HepG2 (cell line): ENCODE data around the gene ARX. TPM values are rescaled to one million over a fixed set of nuclear protein-coding genes. Genes with fewer than 3 reads are reported as not detected.

Experiments used
- ATAC-seq: fragments of 200-7000 bp; cut with Tn5 transposase; 3 replicates; pipeline ENCODE4 v1.9.1; 2020; ENCODE audit warnings: mild to moderate bottlenecking, moderate library complexity
- BruUV-seq: library from RNA; stranded (reverse); fragments of 400-500 nt; replicated peaks from 2 replicates; lab custom pipeline; 2021; lab: Mats Ljungman, UMichigan
- CTCF ChIA-PET: fragments of 300-600 bp; formaldehyde crosslinking; extraction: SDS; loops from one replicate; lab custom pipeline; 2021; ENCODE audit warnings: low total read pairs, inconsistent platforms, low intra/inter-chr PET ratio; lab: Yijun Ruan, JAX
- POLR2A ChIA-PET: fragments of 350-600 bp; sonication (Branson Sonifier 250); formaldehyde crosslinking; loops from one replicate; lab custom pipeline; 2020; ENCODE audit warnings: antibody characterized with exemption, inconsistent platforms; lab: Yijun Ruan, JAX
- DNase-seq: peaks from one replicate; pipeline ENCODE4 v3.0.0-alpha.2; 2015; ENCODE audit warnings: low spot score
- FAIRE-seq: peaks from 3 replicates; lab custom pipeline; 2011; peaks lifted over from hg19 to GRCh38; lab: Jason Lieb, UNC
- H2AFZ ChIP-seq: one replicate; pipeline ENCODE4 v1.6.1; 2011; ENCODE audit warnings: low read length, inconsistent platforms
- H3K27ac ChIP-seq: fragments of 300-600 bp; 3 replicates; pipeline ENCODE4 v1.8.0; 2011; ENCODE audit warnings: mixed run types, mild to moderate bottlenecking, mixed read lengths, low read length, inconsistent platforms; ENCODE audit not compliant: insufficient read depth; ENCODE audit errors: extremely low read length
- H3K27me3 ChIP-seq, 2 experiments: fragments of 200-600 bp in 1 of 2; 2 replicates in 1 of 2; 3 replicates in 1 of 2; pipeline versions ENCODE4 v1.6.0 to v1.8.0; 2011; ENCODE audit warnings: low read length in 2 of 2, mild to moderate bottlenecking in 2 of 2, moderate library complexity in 2 of 2, inconsistent platforms in 1 of 2; ENCODE audit not compliant: insufficient read depth in 2 of 2, control insufficient read depth in 1 of 2
- H3K36me3 ChIP-seq, 2 experiments: fragments of 200-600 bp in 1 of 2; replicated peaks in 1 of 2; 2 replicates in 1 of 2; 3 replicates in 1 of 2; pipeline versions ENCODE4 v1.5.1 to v1.8.0; 2011; ENCODE audit warnings: low read length in 2 of 2, inconsistent platforms in 1 of 2; ENCODE audit not compliant: insufficient read depth in 2 of 2, control insufficient read depth in 1 of 2
- H3K4me1 ChIP-seq: 2 replicates; pipeline ENCODE4 v1.5.1; 2012; ENCODE audit warnings: low read length, inconsistent platforms; ENCODE audit not compliant: insufficient read depth
- H3K4me2 ChIP-seq: 2 replicates; pipeline ENCODE4 v1.6.0; 2011; ENCODE audit warnings: low read depth, low read length, inconsistent platforms
- H3K4me3 ChIP-seq, 3 experiments: fragments of 200-600 bp in 1 of 3; sonication (generic), shearing (Covaris generic) in 1 of 3; replicated peaks in 1 of 3; 2 replicates each; pipeline ENCODE4 v1.5.1; 2011 to 2016; ENCODE audit warnings: low read length in 3 of 3, inconsistent platforms in 2 of 3, low read depth in 2 of 3, mild to moderate bottlenecking in 2 of 3, control low read depth in 1 of 3, mixed read lengths in 1 of 3; ENCODE audit not compliant: insufficient read depth in 1 of 3
- H3K79me2 ChIP-seq: one replicate; pipeline ENCODE4 v1.6.1; 2011; ENCODE audit warnings: low read length, inconsistent platforms; ENCODE audit not compliant: insufficient read depth
- H3K9ac ChIP-seq: 2 replicates; pipeline ENCODE4 v1.6.0; 2011; ENCODE audit warnings: mild to moderate bottlenecking, low read depth, low read length, inconsistent platforms; ENCODE audit not compliant: insufficient read depth
- H3K9me3 ChIP-seq: 2 replicates; pipeline ENCODE4 v1.5.1; 2012; ENCODE audit warnings: mild to moderate bottlenecking, low read length
- H4K20me1 ChIP-seq: 2 replicates; pipeline ENCODE4 v1.6.0; 2011; ENCODE audit warnings: inconsistent platforms, mild to moderate bottlenecking, low read length, moderate library complexity; ENCODE audit not compliant: insufficient read depth
- ATF7-NPFF ChIP-seq: sonication (generic); formaldehyde crosslinking; IDR thresholded peaks from 2 replicates; pipeline ENCODE4 v1.8.1; 2023; ENCODE audit warnings: mild to moderate bottlenecking, low read depth, missing genetic modification reagents, moderate library complexity
- BORCS8-MEF2B ChIP-seq: sonication (generic); formaldehyde crosslinking; IDR thresholded peaks from 2 replicates; pipeline ENCODE4 v1.8.0; 2022; ENCODE audit warnings: mild to moderate bottlenecking, missing genetic modification reagents
- HNRNPLL ChIP-seq: fragments of 200-400 bp; formaldehyde crosslinking; IDR thresholded peaks from 2 replicates; pipeline ENCODE4 v1.6.1; 2017; ENCODE audit warnings: mild to moderate bottlenecking, low read depth, low read length; ENCODE audit not compliant: poor library complexity, severe bottlenecking
- KDM1A ChIP-seq: IDR thresholded peaks from 2 replicates; pipeline ENCODE4 v1.6.1; 2016; ENCODE audit warnings: missing compliant biosample characterization
- KLF6 ChIP-seq: IDR thresholded peaks from 2 replicates; pipeline ENCODE4 v1.8.0; 2016; ENCODE audit warnings: missing biosample characterization, missing genetic modification reagents
- MED1 ChIP-seq: sonication (generic); formaldehyde crosslinking; IDR thresholded peaks from 2 replicates; pipeline ENCODE4 v1.4.0; 2020; ENCODE audit warnings: missing genetic modification reagents
- MTA3 ChIP-seq: sonication (generic); formaldehyde crosslinking; IDR thresholded peaks from 2 replicates; pipeline ENCODE4 v1.4.0; 2020; ENCODE audit warnings: missing genetic modification reagents
- PAWR ChIP-seq: sonication (generic); formaldehyde crosslinking; IDR thresholded peaks from 2 replicates; pipeline ENCODE4 v1.4.0; 2020; ENCODE audit warnings: missing genetic modification reagents, mild to moderate bottlenecking, borderline replicate concordance
- SYNCRIP ChIP-seq: fragments of 200-400 bp; formaldehyde crosslinking; IDR thresholded peaks from 2 replicates; pipeline ENCODE4 v1.6.1; 2018; ENCODE audit warnings: mild to moderate bottlenecking, low read depth, low read length; ENCODE audit not compliant: insufficient read depth
- ZNF138 ChIP-seq: sonication (generic); formaldehyde crosslinking; IDR thresholded peaks from 2 replicates; pipeline ENCODE4 v1.5.0; 2020; ENCODE audit warnings: mild to moderate bottlenecking, low read depth, missing genetic modification reagents
- ZNF441 ChIP-seq: sonication (generic); formaldehyde crosslinking; IDR thresholded peaks from 2 replicates; pipeline ENCODE4 v1.7.0; 2021; ENCODE audit warnings: missing genetic modification reagents, borderline replicate concordance
- ZNF670 ChIP-seq: sonication (generic); formaldehyde crosslinking; IDR thresholded peaks from 2 replicates; pipeline ENCODE4 v1.8.0; 2022; ENCODE audit warnings: mild to moderate bottlenecking, missing genetic modification reagents, borderline replicate concordance
- WGBS: methylation state at CpG from one replicate; pipeline ENCODE4 v1.1.6; 2017; ENCODE audit warnings: low lambda C conversion rate; 5-methylcytosine and 5-hydroxymethylcytosine counted together
- in situ Hi-C: cut with HindIII; loops from 2 replicates; pipeline ENCODE4 v1.10.0; 2017; ENCODE audit warnings: low pct_unique_long_range_greater_than_20kb; ENCODE audit not compliant: extremely low pct_ligation_motif_present
- intact Hi-C: fragments of 100-400 bp; cut with micrococcal nuclease; formaldehyde crosslinking; loops from one replicate; pipeline ENCODE4 v1.10.0; 2022; ENCODE audit not compliant: unreplicated experiment
- polyA plus RNA-seq, 8 experiments: library from polyadenylated mRNA; depleted of rRNA in 3 of 8; stranded (reverse) in 7 of 8; unstranded in 1 of 8; fragments of >200 nt; fragmentation: Illumina TruSeq in 4 of 8; extraction: Trizol in 4 of 8; gene quantifications; 2 replicates each; pipeline versions ENCODE4 v1.2.1 to v1.2.3, GENCODE V29; 2011 to 2016; ENCODE audit warnings: low read depth in 4 of 8, missing spikeins in 1 of 8, mixed read lengths in 1 of 8; ENCODE audit not compliant: insufficient read depth in 1 of 8
- total RNA-seq, 5 experiments: library from RNA; depleted of rRNA; stranded (reverse); fragments of >200 nt; fragmentation: Illumina TruSeq; extraction: Trizol; gene quantifications; 2 replicates each; pipeline ENCODE4 v1.2.3, GENCODE V29; 2016; ENCODE audit warnings: low read depth in 1 of 5
- TF ChIP-seq, protein P1 (sequence below): sonication (generic); formaldehyde crosslinking; IDR thresholded peaks from 2 replicates; pipeline ENCODE4 v1.9.0; 2021; ENCODE audit warnings: missing genetic modification reagents, borderline replicate concordance
- TF ChIP-seq, protein P2 (sequence below): sonication (generic); formaldehyde crosslinking; IDR thresholded peaks from 2 replicates; pipeline ENCODE4 v1.4.0; 2020; ENCODE audit warnings: missing genetic modification reagents
- TF ChIP-seq, protein P3 (sequence below): IDR thresholded peaks from 2 replicates; pipeline ENCODE4 v1.6.1; 2012; ENCODE audit warnings: low read length, improper control_type of control experiment
- TF ChIP-seq, protein P4 (sequence below): sonication (generic); formaldehyde crosslinking; IDR thresholded peaks from 2 replicates; pipeline ENCODE4 v1.5.1; 2020; ENCODE audit warnings: missing genetic modification reagents, mild to moderate bottlenecking, borderline replicate concordance

The ARX gene
- total and polyA plus RNA-seq, 2 of the 13 experiments (the other 11 are each of a cell fraction or from before 2014, with no cell fraction given) = not detected

DNA sequence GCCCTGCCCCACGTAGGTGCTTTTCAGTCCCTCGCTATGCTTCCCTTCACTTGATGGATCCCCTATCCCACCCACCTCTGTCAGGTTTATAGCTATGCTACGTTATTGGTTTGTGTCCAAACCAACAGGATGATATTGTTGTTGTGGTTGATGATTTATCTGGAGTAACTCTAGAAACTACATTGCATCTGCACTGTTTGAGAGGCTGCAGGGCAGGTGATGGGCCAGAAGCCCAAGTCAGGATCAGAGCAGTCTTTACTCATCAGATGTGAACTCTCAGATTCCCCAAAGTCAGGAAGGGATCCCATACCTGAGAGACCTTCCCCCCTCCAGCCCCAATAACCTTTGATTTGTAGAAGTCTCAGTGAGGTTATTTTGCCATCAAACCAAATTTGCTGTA, 34.7 kb downstream of the ARX start:
- H3K79me2 ChIP-seq = no peaks in the 10 kb centered on the region
- no peak overlapping the region for H3K27ac ChIP-seq
- no peaks in the 10 kb centered on the region for H4K20me1 ChIP-seq
- no peak for ATAC-seq
- ChIA-PET POLR2A (no interaction called here), CTCF (no interaction called here)
- no peaks in the 10 kb centered on the region for H3K9me3 ChIP-seq
- H3K4me1 ChIP-seq = no peaks in the 10 kb centered on the region
- 100% methylated on average over 3 of the region's 3 CpGs for WGBS
- no peaks in the 10 kb centered on the region for H3K27me3 ChIP-seq
- no peak for DNase-seq
- H3K4me3 ChIP-seq = no peak overlapping the region
- intact Hi-C loops (no loop called here), in situ Hi-C loops (no loop called here)
- no peak overlapping the region for H3K9ac ChIP-seq
- no peak for FAIRE-seq
- H2AFZ ChIP-seq = no peak overlapping the region
- H3K36me3 ChIP-seq = no peaks in the 10 kb centered on the region; a peak in 1 of 5 replicates
- H3K4me2 ChIP-seq = no peak overlapping the region
- BruUV-seq = no TSS peak
- TF ChIP-seq KLF6 (CRISPR knock-in tag) (no peak), ZNF670 (CRISPR knock-in tag) (no peak), KDM1A (no peak), ZNF441 (no peak), PAWR (no peak), MED1 (no peak), MTA3 (CRISPR knock-in tag) (no peak), HNRNPLL (no peak), ZNF138 (CRISPR knock-in tag) (no peak), SYNCRIP (no peak), BORCS8-MEF2B (CRISPR knock-in tag) (no peak), ATF7-NPFF (CRISPR knock-in tag) (no peak)
- TF ChIP-seq, protein P1, sequence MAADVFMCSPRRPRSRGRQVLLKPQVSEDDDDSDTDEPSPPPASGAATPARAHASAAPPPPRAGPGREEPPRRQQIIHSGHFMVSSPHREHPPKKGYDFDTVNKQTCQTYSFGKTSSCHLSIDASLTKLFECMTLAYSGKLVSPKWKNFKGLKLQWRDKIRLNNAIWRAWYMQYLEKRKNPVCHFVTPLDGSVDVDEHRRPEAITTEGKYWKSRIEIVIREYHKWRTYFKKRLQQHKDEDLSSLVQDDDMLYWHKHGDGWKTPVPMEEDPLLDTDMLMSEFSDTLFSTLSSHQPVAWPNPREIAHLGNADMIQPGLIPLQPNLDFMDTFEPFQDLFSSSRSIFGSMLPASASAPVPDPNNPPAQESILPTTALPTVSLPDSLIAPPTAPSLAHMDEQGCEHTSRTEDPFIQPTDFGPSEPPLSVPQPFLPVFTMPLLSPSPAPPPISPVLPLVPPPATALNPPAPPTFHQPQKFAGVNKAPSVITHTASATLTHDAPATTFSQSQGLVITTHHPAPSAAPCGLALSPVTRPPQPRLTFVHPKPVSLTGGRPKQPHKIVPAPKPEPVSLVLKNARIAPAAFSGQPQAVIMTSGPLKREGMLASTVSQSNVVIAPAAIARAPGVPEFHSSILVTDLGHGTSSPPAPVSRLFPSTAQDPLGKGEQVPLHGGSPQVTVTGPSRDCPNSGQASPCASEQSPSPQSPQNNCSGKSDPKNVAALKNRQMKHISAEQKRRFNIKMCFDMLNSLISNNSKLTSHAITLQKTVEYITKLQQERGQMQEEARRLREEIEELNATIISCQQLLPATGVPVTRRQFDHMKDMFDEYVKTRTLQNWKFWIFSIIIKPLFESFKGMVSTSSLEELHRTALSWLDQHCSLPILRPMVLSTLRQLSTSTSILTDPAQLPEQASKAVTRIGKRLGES (CRISPR knock-in tag) = no peak
- TF ChIP-seq, protein P2, sequence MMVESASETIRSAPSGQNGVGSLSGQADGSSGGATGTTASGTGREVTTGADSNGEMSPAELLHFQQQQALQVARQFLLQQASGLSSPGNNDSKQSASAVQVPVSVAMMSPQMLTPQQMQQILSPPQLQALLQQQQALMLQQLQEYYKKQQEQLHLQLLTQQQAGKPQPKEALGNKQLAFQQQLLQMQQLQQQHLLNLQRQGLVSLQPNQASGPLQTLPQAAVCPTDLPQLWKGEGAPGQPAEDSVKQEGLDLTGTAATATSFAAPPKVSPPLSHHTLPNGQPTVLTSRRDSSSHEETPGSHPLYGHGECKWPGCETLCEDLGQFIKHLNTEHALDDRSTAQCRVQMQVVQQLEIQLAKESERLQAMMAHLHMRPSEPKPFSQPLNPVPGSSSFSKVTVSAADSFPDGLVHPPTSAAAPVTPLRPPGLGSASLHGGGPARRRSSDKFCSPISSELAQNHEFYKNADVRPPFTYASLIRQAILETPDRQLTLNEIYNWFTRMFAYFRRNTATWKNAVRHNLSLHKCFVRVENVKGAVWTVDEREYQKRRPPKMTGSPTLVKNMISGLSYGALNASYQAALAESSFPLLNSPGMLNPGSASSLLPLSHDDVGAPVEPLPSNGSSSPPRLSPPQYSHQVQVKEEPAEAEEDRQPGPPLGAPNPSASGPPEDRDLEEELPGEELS (CRISPR knock-in tag) = no peak
- TF ChIP-seq, protein P3, sequence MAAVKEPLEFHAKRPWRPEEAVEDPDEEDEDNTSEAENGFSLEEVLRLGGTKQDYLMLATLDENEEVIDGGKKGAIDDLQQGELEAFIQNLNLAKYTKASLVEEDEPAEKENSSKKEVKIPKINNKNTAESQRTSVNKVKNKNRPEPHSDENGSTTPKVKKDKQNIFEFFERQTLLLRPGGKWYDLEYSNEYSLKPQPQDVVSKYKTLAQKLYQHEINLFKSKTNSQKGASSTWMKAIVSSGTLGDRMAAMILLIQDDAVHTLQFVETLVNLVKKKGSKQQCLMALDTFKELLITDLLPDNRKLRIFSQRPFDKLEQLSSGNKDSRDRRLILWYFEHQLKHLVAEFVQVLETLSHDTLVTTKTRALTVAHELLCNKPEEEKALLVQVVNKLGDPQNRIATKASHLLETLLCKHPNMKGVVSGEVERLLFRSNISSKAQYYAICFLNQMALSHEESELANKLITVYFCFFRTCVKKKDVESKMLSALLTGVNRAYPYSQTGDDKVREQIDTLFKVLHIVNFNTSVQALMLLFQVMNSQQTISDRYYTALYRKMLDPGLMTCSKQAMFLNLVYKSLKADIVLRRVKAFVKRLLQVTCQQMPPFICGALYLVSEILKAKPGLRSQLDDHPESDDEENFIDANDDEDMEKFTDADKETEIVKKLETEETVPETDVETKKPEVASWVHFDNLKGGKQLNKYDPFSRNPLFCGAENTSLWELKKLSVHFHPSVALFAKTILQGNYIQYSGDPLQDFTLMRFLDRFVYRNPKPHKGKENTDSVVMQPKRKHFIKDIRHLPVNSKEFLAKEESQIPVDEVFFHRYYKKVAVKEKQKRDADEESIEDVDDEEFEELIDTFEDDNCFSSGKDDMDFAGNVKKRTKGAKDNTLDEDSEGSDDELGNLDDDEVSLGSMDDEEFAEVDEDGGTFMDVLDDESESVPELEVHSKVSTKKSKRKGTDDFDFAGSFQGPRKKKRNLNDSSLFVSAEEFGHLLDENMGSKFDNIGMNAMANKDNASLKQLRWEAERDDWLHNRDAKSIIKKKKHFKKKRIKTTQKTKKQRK = no peak
- TF ChIP-seq, protein P4, sequence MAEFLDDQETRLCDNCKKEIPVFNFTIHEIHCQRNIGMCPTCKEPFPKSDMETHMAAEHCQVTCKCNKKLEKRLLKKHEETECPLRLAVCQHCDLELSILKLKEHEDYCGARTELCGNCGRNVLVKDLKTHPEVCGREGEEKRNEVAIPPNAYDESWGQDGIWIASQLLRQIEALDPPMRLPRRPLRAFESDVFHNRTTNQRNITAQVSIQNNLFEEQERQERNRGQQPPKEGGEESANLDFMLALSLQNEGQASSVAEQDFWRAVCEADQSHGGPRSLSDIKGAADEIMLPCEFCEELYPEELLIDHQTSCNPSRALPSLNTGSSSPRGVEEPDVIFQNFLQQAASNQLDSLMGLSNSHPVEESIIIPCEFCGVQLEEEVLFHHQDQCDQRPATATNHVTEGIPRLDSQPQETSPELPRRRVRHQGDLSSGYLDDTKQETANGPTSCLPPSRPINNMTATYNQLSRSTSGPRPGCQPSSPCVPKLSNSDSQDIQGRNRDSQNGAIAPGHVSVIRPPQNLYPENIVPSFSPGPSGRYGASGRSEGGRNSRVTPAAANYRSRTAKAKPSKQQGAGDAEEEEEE (CRISPR knock-in tag) = no peak
